K562 (cell line): Measurements from ENCODE around the gene PRKAR1B. TPM values are rescaled to one million over a fixed set of nuclear protein-coding genes. Genes with fewer than 3 reads are reported as not detected.

Experiments
- ATAC-seq: fragments of 200-7000 bp; cut with Tn5 transposase; 3 replicates; pipeline ENCODE4 v1.9.1; 2020; ENCODE audit warnings: moderate library complexity
- BruUV-seq: library from RNA; stranded (reverse); fragments of 400-500 nt; replicated peaks from 2 replicates; lab custom pipeline; 2021; lab: Mats Ljungman, UMichigan
- CTCF ChIA-PET: fragments of 300-600 bp; formaldehyde crosslinking; extraction: SDS; loops from one replicate; lab custom pipeline; 2021; ENCODE audit warnings: low intra/inter-chr PET ratio; lab: Yijun Ruan, JAX
- POLR2A ChIA-PET: fragments of 300-600, 350-650 bp; sonication (Branson Sonifier 250); formaldehyde crosslinking; extraction: SDS; loops from one replicate; lab custom pipeline; 2021; ENCODE audit warnings: antibody characterized with exemption, inconsistent platforms; lab: Yijun Ruan, JAX
- DNase-seq, 4 experiments: peaks; one replicate each; pipeline versions ENCODE4 v3.0.0 to v3.0.0-alpha.2; 2011 to 2018; ENCODE audit warnings: low spot score in 3 of 4, mixed read lengths in 3 of 4; ENCODE audit errors: extremely low read depth in 1 of 4
- FAIRE-seq: peaks from 2 replicates; lab custom pipeline; 2011; peaks lifted over from hg19 to GRCh38; lab: Jason Lieb, UNC
- H2AFZ ChIP-seq: 2 replicates; pipeline ENCODE4 v1.6.0; 2011; ENCODE audit warnings: low read depth, low read length, control low read depth, inconsistent platforms
- H3K27ac ChIP-seq: fragments of 200-600 bp; 3 replicates; pipeline ENCODE4 v1.8.0; 2011; ENCODE audit warnings: low read depth, mild to moderate bottlenecking, control low read depth, inconsistent platforms, low read length, moderate library complexity, mixed read lengths; ENCODE audit errors: extremely low read depth
- H3K27me3 ChIP-seq, 2 experiments: fragments of 300-600 bp in 1 of 2; 2 replicates in 1 of 2; 3 replicates in 1 of 2; pipeline versions ENCODE4 v1.6.0 to v1.8.0; 2011; ENCODE audit warnings: inconsistent platforms in 2 of 2, low read length in 2 of 2, mild to moderate bottlenecking in 1 of 2, mixed read lengths in 1 of 2, moderate library complexity in 1 of 2; ENCODE audit not compliant: control insufficient read depth in 2 of 2, insufficient read depth in 2 of 2
- H3K36me3 ChIP-seq: fragments of 300-600 bp; 3 replicates; pipeline ENCODE4 v1.8.0; 2011; ENCODE audit warnings: mild to moderate bottlenecking, low read length, inconsistent platforms; ENCODE audit not compliant: control insufficient read depth, insufficient read depth
- H3K4me1 ChIP-seq, 2 experiments: fragments of 200-600 bp in 1 of 2; replicated peaks in 1 of 2; 2 replicates in 1 of 2; 3 replicates in 1 of 2; pipeline versions ENCODE4 v1.5.1 to v1.8.0; 2011; ENCODE audit warnings: inconsistent platforms in 2 of 2, low read length in 2 of 2, mild to moderate bottlenecking in 1 of 2, mixed read lengths in 1 of 2, moderate library complexity in 1 of 2; ENCODE audit not compliant: control insufficient read depth in 2 of 2, insufficient read depth in 2 of 2
- H3K4me2 ChIP-seq: 2 replicates; pipeline ENCODE4 v1.6.1; 2011; ENCODE audit warnings: low read length, control low read depth, inconsistent platforms, mixed read lengths; ENCODE audit not compliant: insufficient read depth
- H3K4me3 ChIP-seq: fragments of 200-600 bp; sonication (generic), shearing (Covaris generic); 2 replicates; pipeline ENCODE4 v1.5.1; 2016; ENCODE audit warnings: control low read depth, inconsistent platforms
- H3K79me2 ChIP-seq: fragments of 200-600 bp; 3 replicates; pipeline ENCODE4 v1.8.0; 2011; ENCODE audit warnings: low read length, inconsistent platforms; ENCODE audit not compliant: control insufficient read depth, insufficient read depth
- H3K9ac ChIP-seq, 2 experiments: 2 replicates each; pipeline versions ENCODE4 v1.6.0 to v1.6.1; 2011; ENCODE audit warnings: low read depth in 2 of 2, low read length in 2 of 2, control low read depth in 1 of 2, inconsistent platforms in 1 of 2, mild to moderate bottlenecking in 1 of 2, mixed read lengths in 1 of 2; ENCODE audit not compliant: insufficient read depth in 1 of 2
- H3K9me1 ChIP-seq: one replicate; pipeline ENCODE4 v1.6.0; 2011; ENCODE audit warnings: inconsistent platforms, mild to moderate bottlenecking, low read length, moderate library complexity; ENCODE audit not compliant: control insufficient read depth, insufficient read depth
- H3K9me3 ChIP-seq: replicated peaks from 2 replicates; pipeline ENCODE4 v1.5.1; 2011; ENCODE audit warnings: low read depth, low read length, inconsistent platforms; ENCODE audit not compliant: control insufficient read depth, insufficient read depth
- H4K20me1 ChIP-seq: replicated peaks from 2 replicates; pipeline ENCODE4 v1.6.1; 2011; ENCODE audit warnings: low read length, inconsistent platforms, mixed read lengths; ENCODE audit not compliant: control insufficient read depth, insufficient read depth
- HINFP ChIP-seq: fragments of 450-650 bp; conservative IDR thresholded peaks from 2 replicates; pipeline ENCODE4 v1.6.1; 2016; ENCODE audit warnings: missing genetic modification characterization, low read depth, mild to moderate bottlenecking, control low read depth, missing compliant biosample characterization
- HNRNPLL ChIP-seq: fragments of 200-400 bp; formaldehyde crosslinking; IDR thresholded peaks from 2 replicates; pipeline ENCODE4 v1.6.1; 2017; ENCODE audit warnings: low read length, low read depth, mild to moderate bottlenecking; ENCODE audit not compliant: poor library complexity, severe bottlenecking
- POLR2AphosphoS2 ChIP-seq: IDR thresholded peaks from 2 replicates; pipeline ENCODE4 v1.6.1; 2012; ENCODE audit warnings: low read length, improper control_type of control experiment
- POLR2AphosphoS5 ChIP-seq: IDR thresholded peaks from 2 replicates; pipeline ENCODE4 v1.6.1; 2011; ENCODE audit warnings: mild to moderate bottlenecking, low read depth, low read length, moderate library complexity; ENCODE audit not compliant: control insufficient read depth, insufficient read depth
- SAP30 ChIP-seq: fragments of 200-600 bp; sonication (generic); IDR thresholded peaks from 2 replicates; pipeline ENCODE4 v1.6.1; 2012; ENCODE audit warnings: borderline replicate concordance, low read depth, mild to moderate bottlenecking, moderate library complexity, low read length, control low read depth, inconsistent platforms; ENCODE audit not compliant: insufficient read depth, poor library complexity, severe bottlenecking
- TARDBP ChIP-seq: fragments of 450-650 bp; IDR thresholded peaks from 2 replicates; pipeline ENCODE4 v1.6.1; 2016
- ZNF592 ChIP-seq: fragments of 450-650 bp; IDR thresholded peaks from 2 replicates; pipeline ENCODE4 v1.6.1; 2017; ENCODE audit warnings: antibody characterized with exemption, mild to moderate bottlenecking
- WGBS: fragments of 100-300 bp; shearing (Covaris generic); methylation state at CpG from one replicate; pipeline ENCODE4 v1.1.6; 2016; ENCODE audit warnings: low coverage, mixed read lengths; ENCODE audit not compliant: insufficient coverage; ENCODE audit errors: missing lambda C conversion rate; 5-methylcytosine and 5-hydroxymethylcytosine counted together
- in situ Hi-C: fragments of 300-500 bp; cut with MboI; formaldehyde crosslinking; loops from 4 replicates; pipeline ENCODE4 v1.15.0; 2018; ENCODE audit warnings: inconsistent platforms, mixed read lengths
- intact Hi-C: fragments of 100-400 bp; cut with micrococcal nuclease; formaldehyde crosslinking; loops from 2 replicates; pipeline ENCODE4 v1.14.2; 2022
- polyA plus RNA-seq, 8 experiments: library from polyadenylated mRNA; depleted of rRNA in 4 of 8; stranded (reverse) in 5 of 8; unstranded in 3 of 8; fragments of >200 nt; fragmentation: Nextera tagmentation in 2 of 8; fragmentation: Illumina TruSeq in 1 of 8; extraction: Ambion mirVana in 2 of 8; extraction: Trizol in 1 of 8; gene quantifications; 2 replicates each; pipeline versions ENCODE4 v1.2.1 to v1.2.3, GENCODE V29; 2011 to 2014; ENCODE audit warnings: inconsistent platforms in 1 of 8, missing spikeins in 1 of 8
- total RNA-seq, 7 experiments: library from RNA; depleted of rRNA in 6 of 7; stranded (reverse); fragments of >200 nt in 6 of 7; fragmentation: Illumina TruSeq in 2 of 7; extraction: Trizol in 2 of 7; gene quantifications; 2 replicates each; pipeline versions ENCODE4 v1.2.1 to v1.2.3, GENCODE V29; 2011 to 2021; ENCODE audit warnings: low replicate concordance in 1 of 7
- TF ChIP-seq, protein P1 (sequence below), 2 experiments: fragments of 450-650 bp in 1 of 2; IDR thresholded peaks; 2 replicates each; pipeline ENCODE4 v1.6.1; 2011 to 2017; ENCODE audit warnings: low read depth in 2 of 2, antibody characterized with exemption in 1 of 2, borderline replicate concordance in 1 of 2, low read length in 1 of 2, mild to moderate bottlenecking in 1 of 2, mixed read lengths in 1 of 2; ENCODE audit not compliant: control insufficient read depth in 1 of 2
- TF ChIP-seq, protein P2 (sequence below): sonication (generic); formaldehyde crosslinking; IDR thresholded peaks from 2 replicates; pipeline ENCODE4 v1.8.0; 2022; ENCODE audit warnings: missing genetic modification reagents, mild to moderate bottlenecking, moderate library complexity, borderline replicate concordance

The PRKAR1B gene
- total and polyA plus RNA-seq, 9 of the 15 experiments (the other 6 are each of a cell fraction or from before 2014, with no cell fraction given) = 0.99 to 30.5 (median 12.7) TPM

GRCh38 chr7:699476-700170, 27.5 kb downstream of the PRKAR1B start:
- in situ Hi-C loops (no loop called here), intact Hi-C loops (no loop called here)
- ChIA-PET POLR2A (interaction anchor here (0.6 to 1.2 kb wide), 4 partner anchors 10 to 50 kb away, joined by 3 to 4 read pairs (median 4); no protein-coding TSS in a partner anchor), CTCF (no interaction called here)
- FAIRE-seq = no peak
- no peak; the same call in 1 of the 3 replicates for ATAC-seq
- Histone ChIP-seq H3K9me1 (no peaks in the 10 kb centered on the region), H2AFZ (peak overlapping the region; percentile 87), H3K27me3 (no peaks in the 10 kb centered on the region), H3K9me3 (peaks cover 6% of the 10 kb centered on the region; the same call in 1 of the 2 replicates), H3K4me1 (peaks cover 9 to 20% of the 10 kb centered on the region in 2 experiments), H4K20me1 (no peaks in the 10 kb centered on the region), H3K79me2 (no peaks in the 10 kb centered on the region), H3K4me2 (peak overlapping the region; percentile 72), H3K9ac (peak overlapping the region; percentile 46 to 75), H3K27ac (peak overlapping the region; percentile 67), H3K4me3 (no peak overlapping the region), H3K36me3 (peaks cover 15% of the 10 kb centered on the region; the same call in 2 of the 3 replicates)
- no peak for DNase-seq
- 64% methylated on average over 14 of the region's 17 CpGs for WGBS
- no TSS peak for BruUV-seq
- TF ChIP-seq, protein P1, sequence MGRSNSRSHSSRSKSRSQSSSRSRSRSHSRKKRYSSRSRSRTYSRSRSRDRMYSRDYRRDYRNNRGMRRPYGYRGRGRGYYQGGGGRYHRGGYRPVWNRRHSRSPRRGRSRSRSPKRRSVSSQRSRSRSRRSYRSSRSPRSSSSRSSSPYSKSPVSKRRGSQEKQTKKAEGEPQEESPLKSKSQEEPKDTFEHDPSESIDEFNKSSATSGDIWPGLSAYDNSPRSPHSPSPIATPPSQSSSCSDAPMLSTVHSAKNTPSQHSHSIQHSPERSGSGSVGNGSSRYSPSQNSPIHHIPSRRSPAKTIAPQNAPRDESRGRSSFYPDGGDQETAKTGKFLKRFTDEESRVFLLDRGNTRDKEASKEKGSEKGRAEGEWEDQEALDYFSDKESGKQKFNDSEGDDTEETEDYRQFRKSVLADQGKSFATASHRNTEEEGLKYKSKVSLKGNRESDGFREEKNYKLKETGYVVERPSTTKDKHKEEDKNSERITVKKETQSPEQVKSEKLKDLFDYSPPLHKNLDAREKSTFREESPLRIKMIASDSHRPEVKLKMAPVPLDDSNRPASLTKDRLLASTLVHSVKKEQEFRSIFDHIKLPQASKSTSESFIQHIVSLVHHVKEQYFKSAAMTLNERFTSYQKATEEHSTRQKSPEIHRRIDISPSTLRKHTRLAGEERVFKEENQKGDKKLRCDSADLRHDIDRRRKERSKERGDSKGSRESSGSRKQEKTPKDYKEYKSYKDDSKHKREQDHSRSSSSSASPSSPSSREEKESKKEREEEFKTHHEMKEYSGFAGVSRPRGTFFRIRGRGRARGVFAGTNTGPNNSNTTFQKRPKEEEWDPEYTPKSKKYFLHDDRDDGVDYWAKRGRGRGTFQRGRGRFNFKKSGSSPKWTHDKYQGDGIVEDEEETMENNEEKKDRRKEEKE (IDR thresholded peaks at IDR 0.05; ENCODE audit: borderline replicate concordance in 1 of 2, control insufficient read depth in 1 of 2, low read depth in 2 of 2, low read length in 1 of 2) = no peak
- TF ChIP-seq POLR2AphosphoS5 (no peak), SAP30 (no peak), TARDBP (no peak), POLR2AphosphoS2 (no peak), HNRNPLL (no peak), ZNF592 (0 out of 2 replicates have a peak, but pooled peaks have one; percentile 23), HINFP (tag) (no peak)
- TF ChIP-seq, protein P2, sequence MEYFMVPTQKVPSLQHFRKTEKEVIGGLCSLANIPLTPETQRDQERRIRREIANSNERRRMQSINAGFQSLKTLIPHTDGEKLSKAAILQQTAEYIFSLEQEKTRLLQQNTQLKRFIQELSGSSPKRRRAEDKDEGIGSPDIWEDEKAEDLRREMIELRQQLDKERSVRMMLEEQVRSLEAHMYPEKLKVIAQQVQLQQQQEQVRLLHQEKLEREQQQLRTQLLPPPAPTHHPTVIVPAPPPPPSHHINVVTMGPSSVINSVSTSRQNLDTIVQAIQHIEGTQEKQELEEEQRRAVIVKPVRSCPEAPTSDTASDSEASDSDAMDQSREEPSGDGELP (CRISPR knock-in tag) = peak; percentile 40; the same call in 1 of the 2 replicates
